ENCODE measurements around the gene MYBPH.

MYBPH gene

DNA sequence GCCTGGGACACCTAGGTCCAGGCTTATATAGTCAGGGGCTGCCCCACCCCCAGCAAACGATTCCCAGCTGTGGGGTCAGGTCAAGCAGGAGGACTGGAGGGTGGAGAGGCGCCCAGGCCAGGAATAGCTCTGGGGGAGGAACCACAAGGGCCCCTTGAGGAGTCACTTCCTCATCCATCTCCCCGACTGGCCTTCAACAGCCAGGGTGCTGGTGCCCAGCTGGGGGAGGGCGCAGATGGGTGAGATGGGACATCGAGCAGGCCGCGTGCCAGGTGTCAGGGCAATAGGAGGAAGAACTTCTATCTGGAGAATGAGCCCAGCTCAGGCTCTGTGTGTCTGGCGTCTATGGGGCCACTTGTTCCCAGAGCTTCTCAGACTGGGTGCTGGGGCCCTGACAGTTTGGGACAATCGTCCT lies 208 bp upstream of the MYBPH start:
- DNase-seq = no peak
- Histone ChIP-seq H3K27me3 (no peaks in the 10 kb centered on the region), H3K4me3 (ENCODE audit: low read depth, low read length) (no peak overlapping the region), H3K9me3 (no peaks in the 10 kb centered on the region), H3K4me1 (peaks cover 8% of the 10 kb centered on the region), H3K36me3 (no peaks in the 10 kb centered on the region)
- TF ChIP-seq, protein P1, sequence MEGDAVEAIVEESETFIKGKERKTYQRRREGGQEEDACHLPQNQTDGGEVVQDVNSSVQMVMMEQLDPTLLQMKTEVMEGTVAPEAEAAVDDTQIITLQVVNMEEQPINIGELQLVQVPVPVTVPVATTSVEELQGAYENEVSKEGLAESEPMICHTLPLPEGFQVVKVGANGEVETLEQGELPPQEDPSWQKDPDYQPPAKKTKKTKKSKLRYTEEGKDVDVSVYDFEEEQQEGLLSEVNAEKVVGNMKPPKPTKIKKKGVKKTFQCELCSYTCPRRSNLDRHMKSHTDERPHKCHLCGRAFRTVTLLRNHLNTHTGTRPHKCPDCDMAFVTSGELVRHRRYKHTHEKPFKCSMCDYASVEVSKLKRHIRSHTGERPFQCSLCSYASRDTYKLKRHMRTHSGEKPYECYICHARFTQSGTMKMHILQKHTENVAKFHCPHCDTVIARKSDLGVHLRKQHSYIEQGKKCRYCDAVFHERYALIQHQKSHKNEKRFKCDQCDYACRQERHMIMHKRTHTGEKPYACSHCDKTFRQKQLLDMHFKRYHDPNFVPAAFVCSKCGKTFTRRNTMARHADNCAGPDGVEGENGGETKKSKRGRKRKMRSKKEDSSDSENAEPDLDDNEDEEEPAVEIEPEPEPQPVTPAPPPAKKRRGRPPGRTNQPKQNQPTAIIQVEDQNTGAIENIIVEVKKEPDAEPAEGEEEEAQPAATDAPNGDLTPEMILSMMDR (IDR thresholded peaks at IDR 0.05; ENCODE audit: low read depth, low read length) = no peak

DNA sequence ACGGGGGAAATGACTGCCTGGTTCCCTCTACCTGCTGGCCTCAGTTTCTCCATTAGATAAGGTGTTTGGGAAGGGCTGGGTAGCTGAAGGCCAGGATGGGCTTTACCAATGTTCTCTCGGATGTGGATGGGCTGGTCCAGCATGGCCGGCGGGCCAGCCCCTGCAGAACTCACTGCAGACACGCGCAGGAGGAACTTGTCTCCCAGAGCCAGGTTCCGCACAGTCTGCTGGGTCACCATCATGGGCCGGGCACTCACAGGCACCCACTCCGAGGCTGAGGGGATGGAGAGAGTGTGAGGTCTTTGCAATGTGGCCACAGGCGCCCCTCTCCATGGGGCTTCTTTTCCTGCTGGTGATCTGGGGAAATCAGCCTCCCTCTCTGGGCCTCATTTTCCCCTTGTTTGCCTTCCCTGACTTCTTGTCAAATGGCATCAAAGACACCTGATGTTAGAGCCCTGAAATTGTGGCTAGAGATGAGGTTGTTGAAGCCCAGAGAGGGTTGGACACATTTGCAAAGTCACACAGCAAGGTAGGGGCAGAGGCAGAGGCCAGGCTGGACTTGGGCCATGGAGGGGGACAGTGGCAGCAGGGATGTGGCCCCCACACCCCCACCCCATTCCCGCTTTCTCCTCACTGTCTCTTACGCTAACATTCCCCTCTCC lies 1.2 kb downstream of the MYBPH start:
- no peaks in the 10 kb centered on the region for H3K36me3 ChIP-seq
- DNase-seq = no peak
- H3K27me3 ChIP-seq = no peaks in the 10 kb centered on the region
- peaks cover 8% of the 10 kb centered on the region for H3K4me1 ChIP-seq
- H3K9me3 ChIP-seq = no peaks in the 10 kb centered on the region
- TF ChIP-seq, protein P1 (IDR thresholded peaks at IDR 0.05; ENCODE audit: low read depth, low read length) = no peak
- no peak overlapping the region for H3K4me3 ChIP-seq (ENCODE audit: low read depth, low read length)

DNA sequence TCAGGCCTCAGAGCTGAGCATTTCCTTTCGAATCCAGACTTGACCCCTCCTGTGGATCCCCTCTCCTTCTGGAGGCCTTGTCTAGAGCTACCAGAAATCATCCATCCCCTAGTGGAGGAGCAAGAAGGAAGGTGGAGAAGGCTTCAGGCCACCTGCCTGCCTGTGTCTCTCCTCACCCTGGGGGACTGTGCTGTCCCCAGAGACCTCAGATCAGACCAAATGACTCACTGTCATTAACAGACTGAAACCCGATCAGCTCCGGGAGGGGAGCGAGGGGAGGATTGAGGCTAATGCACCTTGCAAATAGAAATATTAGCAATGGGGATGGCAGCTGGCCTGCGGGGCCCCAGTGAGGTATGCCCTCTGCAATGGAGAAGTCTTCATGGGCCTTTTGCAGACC lies 2.1 kb downstream of the MYBPH start:
- peak; percentile 62 for DNase-seq
- TF ChIP-seq, protein P1 (IDR thresholded peaks at IDR 0.05; ENCODE audit: low read depth, low read length) = no peak

DNA sequence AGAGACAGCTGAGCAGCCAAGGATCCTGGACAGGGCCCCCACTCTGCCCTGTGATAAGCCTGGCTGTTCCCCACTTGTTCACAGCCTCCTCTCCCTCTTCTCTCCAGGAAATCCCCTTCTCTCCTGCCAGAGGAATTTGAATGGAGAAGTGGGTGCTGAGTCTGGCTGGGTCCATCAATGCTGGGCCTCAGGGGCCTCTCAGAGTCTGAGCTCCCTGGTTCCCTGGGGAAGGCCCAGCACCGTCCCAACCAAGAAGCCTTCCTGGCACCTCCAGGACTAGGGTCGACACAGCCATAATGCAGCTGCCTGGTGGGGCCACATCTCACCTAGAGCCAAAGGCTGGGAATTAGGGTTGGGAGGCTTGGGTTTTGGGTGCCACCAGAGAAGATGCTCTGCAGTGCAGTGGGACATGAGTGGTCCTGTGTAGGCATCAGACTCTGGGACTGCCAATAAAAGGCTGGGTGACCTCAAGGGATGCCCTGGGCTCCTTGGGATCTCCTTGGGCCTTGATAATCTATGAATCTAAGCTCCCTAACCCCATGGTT lies 2.5 kb downstream of the MYBPH start:
- Histone ChIP-seq H3K4me3 (ENCODE audit: low read depth, low read length) (no peak overlapping the region), H3K36me3 (no peaks in the 10 kb centered on the region), H3K27me3 (no peaks in the 10 kb centered on the region), H3K4me1 (peaks cover 8% of the 10 kb centered on the region; the same call in 1 of the 2 replicates), H3K9me3 (no peaks in the 10 kb centered on the region)
- TF ChIP-seq, protein P1 (IDR thresholded peaks at IDR 0.05; ENCODE audit: low read depth, low read length) = no peak
- DNase-seq = no peak

More for the DNA sequence above, 2.1 kb downstream of the MYBPH start:
- Histone ChIP-seq H3K4me1 (peaks cover 8% of the 10 kb centered on the region), H3K9me3 (no peaks in the 10 kb centered on the region), H3K27me3 (no peaks in the 10 kb centered on the region), H3K36me3 (no peaks in the 10 kb centered on the region), H3K4me3 (ENCODE audit: low read depth, low read length) (no peak overlapping the region)

DNA sequence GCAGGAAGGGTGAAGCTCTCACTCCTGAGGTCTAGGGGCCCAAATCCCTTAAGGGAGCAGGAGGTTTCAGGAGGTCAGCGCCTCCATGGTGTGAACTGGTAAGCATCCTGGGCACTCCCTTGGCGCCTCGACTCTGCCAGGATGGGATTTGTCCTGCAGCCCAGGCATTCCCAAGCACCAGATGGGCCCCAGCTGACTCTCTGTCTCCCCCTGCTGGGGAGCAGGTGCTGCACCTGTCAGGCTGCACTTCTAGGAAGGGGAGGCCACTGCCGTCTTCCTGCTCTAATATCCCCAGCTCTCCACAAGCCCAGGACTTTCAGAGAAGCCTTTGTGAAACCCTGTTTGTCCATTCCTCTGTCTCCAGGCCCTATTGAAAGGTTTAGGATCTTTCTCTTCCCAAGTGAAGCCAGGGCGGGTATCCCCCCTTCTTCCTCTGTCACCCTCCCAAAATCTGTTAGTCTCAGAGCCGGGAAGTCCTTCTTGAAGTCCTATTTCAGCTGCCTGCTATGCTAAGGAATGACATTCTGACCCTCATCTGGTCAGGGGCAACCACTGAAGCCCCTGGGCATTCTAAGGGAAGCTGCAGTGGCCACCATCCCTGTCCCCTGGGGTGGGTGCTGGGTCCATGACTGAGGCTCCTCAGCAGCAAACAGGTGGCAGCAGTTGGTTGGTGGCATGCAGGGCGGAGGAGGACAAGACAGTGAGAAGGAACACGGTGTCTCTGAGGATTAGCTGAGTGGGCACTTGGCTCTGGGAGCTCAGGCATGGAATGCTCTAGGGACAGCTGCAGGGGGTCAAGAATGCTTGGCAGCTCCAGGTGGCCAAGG lies 3.2 kb downstream of the MYBPH start:
- TF ChIP-seq, protein P1 (IDR thresholded peaks at IDR 0.05; ENCODE audit: low read depth, low read length) = peak; percentile 85
- no peaks in the 10 kb centered on the region for H3K27me3 ChIP-seq
- no peaks in the 10 kb centered on the region for H3K36me3 ChIP-seq
- peaks cover 1% of the 10 kb centered on the region; the same call in 1 of the 2 replicates for H3K4me1 ChIP-seq
- DNase-seq = peak; percentile 84
- H3K4me3 ChIP-seq (ENCODE audit: low read depth, low read length) = no peak overlapping the region
- no peaks in the 10 kb centered on the region for H3K9me3 ChIP-seq

Measured in BE2C (cell line).